ENCODE results near the gene SUSD4. TPM values are rescaled to one million over a fixed set of nuclear protein-coding genes. Genes with fewer than 3 reads are reported as not detected.

SUSD4 gene
- total RNA-seq, 1 donor from 2014 or later: 3.5 TPM

DNA sequence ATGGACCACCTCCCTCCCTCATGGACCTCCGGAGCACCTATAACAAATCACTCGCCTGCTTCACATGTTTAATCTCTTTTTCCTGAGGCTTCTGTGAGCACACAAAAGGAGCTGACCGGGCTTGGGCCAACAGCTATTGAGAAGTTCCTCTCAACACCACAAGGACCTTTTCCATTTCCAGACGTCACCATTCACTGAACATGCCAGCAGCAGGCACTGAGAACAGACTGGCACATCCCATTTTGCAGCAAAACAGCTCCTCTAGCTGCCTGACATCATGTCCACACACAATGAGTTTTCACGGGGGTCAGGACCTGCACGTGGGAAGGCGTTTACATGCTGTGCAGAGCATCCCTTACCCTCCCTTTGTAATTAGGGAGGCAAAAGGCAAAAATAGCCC, 11.0 kb downstream of the SUSD4 start:
- DNase-seq (ENCODE audit: low spot score): no peak
- Histone ChIP-seq H4K20me1 (ENCODE audit: low read depth) (no peaks in the 10 kb centered on the region), H3K9ac (no peak overlapping the region), H3K4me2 (no peak overlapping the region), H3K27ac (no peak overlapping the region), H3F3A (ENCODE audit: low read depth) (no peaks in the 10 kb centered on the region), H3K4me1 (peaks cover 24% of the 10 kb centered on the region), H3K79me2 (ENCODE audit: low read depth) (no peaks in the 10 kb centered on the region), H3K36me3 (no peaks in the 10 kb centered on the region), H3K9me3 (ENCODE audit: low read depth) (no peaks in the 10 kb centered on the region), H3K27me3 (no peaks in the 10 kb centered on the region), H2AFZ (replicated peaks) (no peak overlapping the region), H3K4me3 (no peak overlapping the region)
- Mint-ChIP-seq H3K27me3 (ENCODE audit: insufficient read depth, low read depth) (peaks cover 5% of the 10 kb centered on the region), H3K27ac (no peak overlapping the region), H3K36me3 (no peaks in the 10 kb centered on the region), H3K4me3 (no peak overlapping the region), H3K4me1 (peaks cover 23% of the 10 kb centered on the region), H3K9me3 (no peaks in the 10 kb centered on the region)
- TF ChIP-seq EZH2phosphoT487 (IDR thresholded peaks at IDR 0.05) (no peak), EZH2 (IDR thresholded peaks at IDR 0.05) (no peak)
- TF ChIP-seq, protein P1, sequence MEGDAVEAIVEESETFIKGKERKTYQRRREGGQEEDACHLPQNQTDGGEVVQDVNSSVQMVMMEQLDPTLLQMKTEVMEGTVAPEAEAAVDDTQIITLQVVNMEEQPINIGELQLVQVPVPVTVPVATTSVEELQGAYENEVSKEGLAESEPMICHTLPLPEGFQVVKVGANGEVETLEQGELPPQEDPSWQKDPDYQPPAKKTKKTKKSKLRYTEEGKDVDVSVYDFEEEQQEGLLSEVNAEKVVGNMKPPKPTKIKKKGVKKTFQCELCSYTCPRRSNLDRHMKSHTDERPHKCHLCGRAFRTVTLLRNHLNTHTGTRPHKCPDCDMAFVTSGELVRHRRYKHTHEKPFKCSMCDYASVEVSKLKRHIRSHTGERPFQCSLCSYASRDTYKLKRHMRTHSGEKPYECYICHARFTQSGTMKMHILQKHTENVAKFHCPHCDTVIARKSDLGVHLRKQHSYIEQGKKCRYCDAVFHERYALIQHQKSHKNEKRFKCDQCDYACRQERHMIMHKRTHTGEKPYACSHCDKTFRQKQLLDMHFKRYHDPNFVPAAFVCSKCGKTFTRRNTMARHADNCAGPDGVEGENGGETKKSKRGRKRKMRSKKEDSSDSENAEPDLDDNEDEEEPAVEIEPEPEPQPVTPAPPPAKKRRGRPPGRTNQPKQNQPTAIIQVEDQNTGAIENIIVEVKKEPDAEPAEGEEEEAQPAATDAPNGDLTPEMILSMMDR (IDR thresholded peaks at IDR 0.05): no peak

DNA sequence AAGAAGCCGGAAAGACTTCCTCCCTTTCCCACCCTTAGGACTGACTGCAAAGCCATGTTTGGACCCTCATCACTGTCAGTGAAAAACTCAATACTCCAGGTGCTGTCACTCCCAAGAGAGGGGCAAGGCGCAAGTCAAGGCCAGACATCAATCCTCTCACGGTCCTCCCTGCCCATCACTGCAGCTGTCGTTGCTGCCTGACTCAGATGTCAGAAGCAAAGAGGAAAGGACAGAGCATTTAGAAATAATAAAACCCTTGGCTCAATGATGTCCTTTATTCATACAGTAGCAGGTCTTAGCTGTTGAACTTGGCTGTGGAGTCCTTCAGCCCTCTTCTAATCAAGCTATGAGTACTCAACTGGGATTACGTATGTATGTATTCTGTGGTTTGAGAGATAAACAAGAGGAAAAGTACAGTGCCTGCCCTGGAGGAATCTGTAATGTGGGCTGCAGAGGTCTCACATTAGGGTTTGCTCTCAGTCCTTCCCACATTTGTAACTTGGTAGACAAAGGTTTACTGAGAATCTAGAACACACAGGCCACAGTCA, 13.5 kb downstream of the SUSD4 start:
- Histone ChIP-seq H3F3A (ENCODE audit: low read depth) (no peaks in the 10 kb centered on the region), H3K27ac (no peak overlapping the region), H3K9me3 (ENCODE audit: low read depth) (no peaks in the 10 kb centered on the region), H3K4me3 (no peak overlapping the region), H3K79me2 (ENCODE audit: low read depth) (no peaks in the 10 kb centered on the region), H3K9ac (no peak overlapping the region), H2AFZ (replicated peaks) (no peak overlapping the region), H3K4me2 (no peak overlapping the region), H3K27me3 (no peaks in the 10 kb centered on the region), H3K4me1 (peaks cover 24% of the 10 kb centered on the region), H4K20me1 (ENCODE audit: low read depth) (no peaks in the 10 kb centered on the region), H3K36me3 (no peaks in the 10 kb centered on the region)
- Mint-ChIP-seq H3K4me3 (no peak overlapping the region), H3K27me3 (ENCODE audit: insufficient read depth, low read depth) (peaks cover 8% of the 10 kb centered on the region), H3K36me3 (no peaks in the 10 kb centered on the region), H3K9me3 (no peaks in the 10 kb centered on the region), H3K27ac (no peak overlapping the region), H3K4me1 (peaks cover 23% of the 10 kb centered on the region)
- TF ChIP-seq, protein P1 (IDR thresholded peaks at IDR 0.05): no peak
- TF ChIP-seq EZH2phosphoT487 (IDR thresholded peaks at IDR 0.05) (no peak), EZH2 (IDR thresholded peaks at IDR 0.05) (no peak)
- DNase-seq (ENCODE audit: low spot score): no peak

DNA sequence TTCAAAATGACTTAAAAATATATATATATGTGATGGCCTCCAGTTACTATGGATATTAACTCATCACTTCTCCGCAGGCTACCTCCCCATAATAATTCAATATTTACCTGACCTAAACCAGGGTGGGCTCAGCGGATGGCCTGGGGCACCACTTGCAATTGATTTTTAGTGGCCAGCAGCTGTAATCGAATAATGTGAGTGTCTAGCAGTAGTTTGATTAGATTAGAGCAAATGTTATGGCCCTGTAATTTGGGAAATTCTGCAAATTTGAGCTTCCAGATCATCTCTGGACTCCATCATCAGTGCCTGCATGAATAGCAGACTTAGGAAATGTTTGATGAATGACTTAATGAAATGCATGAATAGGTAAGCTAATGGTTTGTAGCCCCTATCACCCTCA, 14.7 kb downstream of the SUSD4 start:
- no peak overlapping the region for H3K4me3 ChIP-seq
- H3K4me1 Mint-ChIP-seq: peaks cover 17% of the 10 kb centered on the region
- no peak overlapping the region for H2AFZ ChIP-seq (replicated peaks)
- no peaks in the 10 kb centered on the region for H3F3A ChIP-seq (ENCODE audit: low read depth)
- no peak overlapping the region for H3K4me2 ChIP-seq
- no peaks in the 10 kb centered on the region for H3K9me3 ChIP-seq (ENCODE audit: low read depth)
- no peaks in the 10 kb centered on the region for H3K79me2 ChIP-seq (ENCODE audit: low read depth)
- no peaks in the 10 kb centered on the region for H3K36me3 Mint-ChIP-seq
- H4K20me1 ChIP-seq (ENCODE audit: low read depth): no peaks in the 10 kb centered on the region
- H3K4me3 Mint-ChIP-seq: no peak overlapping the region
- H3K27ac Mint-ChIP-seq: no peak overlapping the region
- H3K27ac ChIP-seq: no peak overlapping the region
- peaks cover 17% of the 10 kb centered on the region for H3K4me1 ChIP-seq
- H3K9me3 Mint-ChIP-seq: no peaks in the 10 kb centered on the region
- H3K36me3 ChIP-seq: no peaks in the 10 kb centered on the region
- DNase-seq (ENCODE audit: low spot score): no peak
- TF ChIP-seq EZH2phosphoT487 (IDR thresholded peaks at IDR 0.05) (no peak), EZH2 (IDR thresholded peaks at IDR 0.05) (no peak)
- TF ChIP-seq, protein P1 (IDR thresholded peaks at IDR 0.05): no peak
- no peaks in the 10 kb centered on the region for H3K27me3 ChIP-seq
- peaks cover 8% of the 10 kb centered on the region for H3K27me3 Mint-ChIP-seq (ENCODE audit: insufficient read depth, low read depth)
- H3K9ac ChIP-seq: no peak overlapping the region
